Stimulated activated naive CD8-positive, alpha-beta T cell treated with anti-CD3 and anti-CD28 coated beads, Interleukin-15, Interleukin-2, amounts not matched to agents 100 ng/mL and 50 ng/mL, for 24 hours (primary cell): ENCODE data around the gene MYH11.
A peak's percentile ranks its signal among the peaks of the same experiment; 100 is the strongest.

Source experiments
- H3K27ac Mint-ChIP-seq: one replicate; pipeline ENCODE4 v1.8.0; 2021; ENCODE audit warnings: mild to moderate bottlenecking, mixed read lengths
- H3K27me3 Mint-ChIP-seq: one replicate; pipeline ENCODE4 v1.8.0; 2021; ENCODE audit warnings: mixed read lengths
- H3K36me3 Mint-ChIP-seq: one replicate; pipeline ENCODE4 v1.8.0; 2021; ENCODE audit warnings: low read depth, mixed read lengths
- H3K4me1 Mint-ChIP-seq: one replicate; pipeline ENCODE4 v1.8.0; 2021; ENCODE audit warnings: low read depth, mixed read lengths
- H3K4me3 Mint-ChIP-seq: one replicate; pipeline ENCODE4 v1.8.0; 2021; ENCODE audit warnings: mild to moderate bottlenecking, mixed read lengths
- H3K9me3 Mint-ChIP-seq: one replicate; pipeline ENCODE4 v1.8.0; 2021; ENCODE audit warnings: mixed read lengths

MYH11 gene

GRCh38 chr16:15886078-15886477, 29.2 kb upstream of the MYH11 start:
- Mint-ChIP-seq H3K9me3 (no peaks in the 10 kb centered on the region), H3K27ac (peak overlapping the region; percentile 1), H3K36me3 (peaks cover 35% of the 10 kb centered on the region), H3K27me3 (no peaks in the 10 kb centered on the region), H3K4me1 (peaks cover 38% of the 10 kb centered on the region), H3K4me3 (peak overlapping the region; percentile 8)

GRCh38 chr16:15885560-15886001, 28.8 kb upstream of the MYH11 start:
- H3K27me3 Mint-ChIP-seq: no peaks in the 10 kb centered on the region
- H3K36me3 Mint-ChIP-seq: peaks cover 35% of the 10 kb centered on the region
- H3K27ac Mint-ChIP-seq: peak overlapping the region; percentile 1
- H3K9me3 Mint-ChIP-seq: no peaks in the 10 kb centered on the region
- H3K4me3 Mint-ChIP-seq: no peak overlapping the region
- peaks cover 38% of the 10 kb centered on the region for H3K4me1 Mint-ChIP-seq

GRCh38 chr16:15882563-15882962, 25.7 kb upstream of the MYH11 start:
- Mint-ChIP-seq H3K9me3 (no peaks in the 10 kb centered on the region), H3K36me3 (peaks cover 59% of the 10 kb centered on the region), H3K27ac (no peak overlapping the region), H3K27me3 (no peaks in the 10 kb centered on the region), H3K4me3 (no peak overlapping the region), H3K4me1 (peaks cover 43% of the 10 kb centered on the region)

- Mint-ChIP-seq H3K27me3 (no peaks in the 10 kb centered on the region), H3K4me3 (no peak overlapping the region), H3K9me3 (no peaks in the 10 kb centered on the region), H3K36me3 (peaks cover 59% of the 10 kb centered on the region), H3K27ac (no peak overlapping the region), H3K4me1 (peaks cover 37% of the 10 kb centered on the region)
Observed at GRCh38 chr16:15881794-15882379, 25.1 kb upstream of the MYH11 start.

- Mint-ChIP-seq H3K9me3 (no peaks in the 10 kb centered on the region), H3K4me1 (peaks cover 25% of the 10 kb centered on the region), H3K4me3 (no peak overlapping the region), H3K36me3 (peaks cover 53% of the 10 kb centered on the region), H3K27me3 (no peaks in the 10 kb centered on the region), H3K27ac (peak overlapping the region; percentile 49)
Observed at GRCh38 chr16:15880434-15881308, 23.8 kb upstream of the MYH11 start.

- peaks cover 61% of the 10 kb centered on the region for H3K36me3 Mint-ChIP-seq
- peak overlapping the region; percentile 67 for H3K27ac Mint-ChIP-seq
- H3K27me3 Mint-ChIP-seq: no peaks in the 10 kb centered on the region
- H3K4me3 Mint-ChIP-seq: no peak overlapping the region
- no peaks in the 10 kb centered on the region for H3K9me3 Mint-ChIP-seq
- H3K4me1 Mint-ChIP-seq: peaks cover 18% of the 10 kb centered on the region
Observed at GRCh38 chr16:15879255-15879811, 22.5 kb upstream of the MYH11 start.

GRCh38 chr16:15876503-15876902, 19.7 kb upstream of the MYH11 start:
- peaks cover 63% of the 10 kb centered on the region for H3K36me3 Mint-ChIP-seq
- H3K27me3 Mint-ChIP-seq: no peaks in the 10 kb centered on the region
- no peaks in the 10 kb centered on the region for H3K9me3 Mint-ChIP-seq
- H3K4me1 Mint-ChIP-seq: peaks cover 18% of the 10 kb centered on the region
- H3K4me3 Mint-ChIP-seq: no peak overlapping the region
- H3K27ac Mint-ChIP-seq: no peak overlapping the region

- Mint-ChIP-seq H3K27me3 (no peaks in the 10 kb centered on the region), H3K27ac (no peak overlapping the region), H3K4me3 (no peak overlapping the region), H3K36me3 (peaks cover 67% of the 10 kb centered on the region), H3K4me1 (peaks cover 10% of the 10 kb centered on the region), H3K9me3 (no peaks in the 10 kb centered on the region)
Observed at GRCh38 chr16:15874745-15875314, 18.0 kb upstream of the MYH11 start.

- Mint-ChIP-seq H3K4me1 (peaks cover under 1% of the 10 kb centered on the region), H3K27me3 (no peaks in the 10 kb centered on the region), H3K9me3 (no peaks in the 10 kb centered on the region), H3K36me3 (peaks cover 60% of the 10 kb centered on the region), H3K27ac (no peak overlapping the region), H3K4me3 (no peak overlapping the region)
Observed at GRCh38 chr16:15873737-15874136, 16.9 kb upstream of the MYH11 start.

GRCh38 chr16:15873301-15873700, 16.5 kb upstream of the MYH11 start:
- Mint-ChIP-seq H3K9me3 (no peaks in the 10 kb centered on the region), H3K27me3 (no peaks in the 10 kb centered on the region), H3K27ac (peak overlapping the region; percentile 52), H3K36me3 (peaks cover 57% of the 10 kb centered on the region), H3K4me3 (no peak overlapping the region), H3K4me1 (no peaks in the 10 kb centered on the region)

GRCh38 chr16:15870011-15870410, 13.2 kb upstream of the MYH11 start:
- H3K4me3 Mint-ChIP-seq: no peak overlapping the region
- no peak overlapping the region for H3K27ac Mint-ChIP-seq
- peaks cover 55% of the 10 kb centered on the region for H3K36me3 Mint-ChIP-seq
- no peaks in the 10 kb centered on the region for H3K9me3 Mint-ChIP-seq
- H3K27me3 Mint-ChIP-seq: no peaks in the 10 kb centered on the region
- H3K4me1 Mint-ChIP-seq: no peaks in the 10 kb centered on the region

- H3K4me1 Mint-ChIP-seq: no peaks in the 10 kb centered on the region
- no peak overlapping the region for H3K27ac Mint-ChIP-seq
- no peak overlapping the region for H3K4me3 Mint-ChIP-seq
- H3K36me3 Mint-ChIP-seq: peaks cover 27% of the 10 kb centered on the region
- no peaks in the 10 kb centered on the region for H3K9me3 Mint-ChIP-seq
- no peaks in the 10 kb centered on the region for H3K27me3 Mint-ChIP-seq
Observed at GRCh38 chr16:15866451-15866850, 9.6 kb upstream of the MYH11 start.

- peaks cover 26% of the 10 kb centered on the region for H3K36me3 Mint-ChIP-seq
- H3K9me3 Mint-ChIP-seq: no peaks in the 10 kb centered on the region
- no peaks in the 10 kb centered on the region for H3K27me3 Mint-ChIP-seq
- no peak overlapping the region for H3K4me3 Mint-ChIP-seq
- no peaks in the 10 kb centered on the region for H3K4me1 Mint-ChIP-seq
- H3K27ac Mint-ChIP-seq: no peak overlapping the region
Observed at GRCh38 chr16:15865742-15866141, 8.9 kb upstream of the MYH11 start.

GRCh38 chr16:15864939-15865338, 8.1 kb upstream of the MYH11 start:
- Mint-ChIP-seq H3K9me3 (no peaks in the 10 kb centered on the region), H3K27ac (no peak overlapping the region), H3K4me3 (no peak overlapping the region), H3K4me1 (no peaks in the 10 kb centered on the region), H3K36me3 (peaks cover 18% of the 10 kb centered on the region), H3K27me3 (no peaks in the 10 kb centered on the region)

- peaks cover 8% of the 10 kb centered on the region for H3K4me1 Mint-ChIP-seq
- peaks cover 18% of the 10 kb centered on the region for H3K27me3 Mint-ChIP-seq
- H3K4me3 Mint-ChIP-seq: no peak overlapping the region
- no peaks in the 10 kb centered on the region for H3K9me3 Mint-ChIP-seq
- H3K27ac Mint-ChIP-seq: no peak overlapping the region
- H3K36me3 Mint-ChIP-seq: peaks cover 13% of the 10 kb centered on the region
Observed at GRCh38 chr16:15861996-15862395, 5.2 kb upstream of the MYH11 start.
